ENCODE data around the gene CELF4. TPM values are rescaled to one million over a fixed set of nuclear protein-coding genes. Genes with fewer than 3 reads are reported as not detected.

CELF4 gene
- total and polyA plus RNA-seq, 4 donors, result 0.24 to 3.0 (median 1.3) TPM

GRCh38 chr18:37393945-37394609, 171.5 kb downstream of the CELF4 start:
- peak overlapping the region in 1 of 2 donors; percentile 13 for H3K27ac ChIP-seq (ENCODE audit: low read depth in 1 of 2, low read length in 1 of 2)
- H3K9ac ChIP-seq (ENCODE audit: insufficient read depth in 1 of 2, low read length in 2 of 2), result peak overlapping the region in 1 of 2 donors; percentile 52
- WGBS, 2 donors, result 2 to 3% methylated on average over 46 to 59 of the region's 59 CpGs
- ATAC-seq (ENCODE audit: insufficient read depth, low FRiP score) (peak; percentile 61), DNase-seq (peak; percentile 92 to 94 (median 94))
- peaks cover 0 to 45% (median 20%) of the 10 kb centered on the region in 5 donors for H3K4me1 ChIP-seq (ENCODE audit: control insufficient read depth in 5 of 5, insufficient read depth in 5 of 5, low read length in 5 of 5)
- peaks cover 0 to 11% (median 2%) of the 10 kb centered on the region in 4 donors for H3K9me3 ChIP-seq (ENCODE audit: control insufficient read depth in 4 of 4, insufficient read depth in 3 of 4, low read length in 3 of 4)
- no peaks in the 10 kb centered on the region for H3K36me3 ChIP-seq (ENCODE audit: control insufficient read depth in 4 of 4, insufficient read depth in 4 of 4, low read length in 4 of 4)
- TF ChIP-seq CTCF (IDR thresholded peaks at IDR 0.05; ENCODE audit: control extremely low read depth, extremely low read depth), result no peak
- H3K4me3 ChIP-seq, result no peak overlapping the region
- no peaks in the 10 kb centered on the region for H3K27me3 ChIP-seq (ENCODE audit: control insufficient read depth in 3 of 3, insufficient read depth in 3 of 3, low read length in 2 of 3)

- no peaks in the 10 kb centered on the region for H3K36me3 ChIP-seq (ENCODE audit: control insufficient read depth in 4 of 4, insufficient read depth in 4 of 4, low read length in 4 of 4)
These were observed 172.3 kb downstream of the CELF4 start for GRCh38 chr18:37393221-37393827.

GRCh38 chr18:37392648-37393047, 172.9 kb downstream of the CELF4 start:
- H3K9ac ChIP-seq (ENCODE audit: insufficient read depth in 1 of 2, low read length in 2 of 2), result no peak overlapping the region
- no peak overlapping the region for H3K27ac ChIP-seq (ENCODE audit: low read depth in 1 of 2, low read length in 1 of 2)
- TF ChIP-seq CTCF (IDR thresholded peaks at IDR 0.05; ENCODE audit: control extremely low read depth, extremely low read depth), result no peak
- ATAC-seq (ENCODE audit: insufficient read depth, low FRiP score) (no peak), DNase-seq (no peak)
- no peaks in the 10 kb centered on the region for H3K36me3 ChIP-seq (ENCODE audit: control insufficient read depth in 4 of 4, insufficient read depth in 4 of 4, low read length in 4 of 4)
- H3K9me3 ChIP-seq (ENCODE audit: control insufficient read depth in 4 of 4, insufficient read depth in 3 of 4, low read length in 3 of 4), result peaks cover 0 to 19% (median 2%) of the 10 kb centered on the region in 4 donors
- H3K4me1 ChIP-seq (ENCODE audit: control insufficient read depth in 5 of 5, insufficient read depth in 5 of 5, low read length in 5 of 5), result peaks cover 0 to 37% (median 12%) of the 10 kb centered on the region in 5 donors
- no peaks in the 10 kb centered on the region for H3K27me3 ChIP-seq (ENCODE audit: control insufficient read depth in 3 of 3, insufficient read depth in 3 of 3, low read length in 2 of 3)
- H3K4me3 ChIP-seq, result no peak overlapping the region
- WGBS, 2 donors, result 83 to 87% methylated on average over 3 of the region's 3 CpGs

More at GRCh38 chr18:37393221-37393827, 172.3 kb downstream of the CELF4 start:
- Histone ChIP-seq H3K9me3 (ENCODE audit: control insufficient read depth in 4 of 4, insufficient read depth in 3 of 4, low read length in 3 of 4) (peaks cover 0 to 17% (median 2%) of the 10 kb centered on the region in 4 donors), H3K4me1 (ENCODE audit: control insufficient read depth in 5 of 5, insufficient read depth in 5 of 5, low read length in 5 of 5) (peaks cover 0 to 44% (median 19%) of the 10 kb centered on the region in 5 donors), H3K4me3 (no peak overlapping the region), H3K9ac (ENCODE audit: insufficient read depth in 1 of 2, low read length in 2 of 2) (no peak overlapping the region), H3K27ac (ENCODE audit: low read depth in 1 of 2, low read length in 1 of 2) (no peak overlapping the region), H3K27me3 (ENCODE audit: control insufficient read depth in 3 of 3, insufficient read depth in 3 of 3, low read length in 2 of 3) (no peaks in the 10 kb centered on the region)
- DNase-seq (peak in 2 of 3 donors; percentile 29 to 31), ATAC-seq (ENCODE audit: insufficient read depth, low FRiP score) (no peak)
- TF ChIP-seq CTCF (IDR thresholded peaks at IDR 0.05; ENCODE audit: control extremely low read depth, extremely low read depth), result no peak
- WGBS, 2 donors, result 18 to 20% methylated on average over 6 of the region's 6 CpGs
